Measurements from ENCODE around the gene PIK3CD. TPM values are rescaled to one million over a fixed set of nuclear protein-coding genes. Genes with fewer than 3 reads are reported as not detected.

The PIK3CD gene
- total and polyA plus RNA-seq, 2 of the 8 experiments (the other 6 are each of a cell fraction or from before 2014, with no cell fraction given): 20.6 to 24.1 TPM

- TF ChIP-seq BRCA1 (IDR thresholded peaks at IDR 0.05; ENCODE audit: low read depth, low read length) (no peak), E2F6 (IDR thresholded peaks at IDR 0.05) (no peak), POLR2A (IDR thresholded peaks at IDR 0.05; ENCODE audit: control extremely low read depth in 1 of 2, low read depth in 2 of 2, low read length in 2 of 2) (no peak), RAD21 (IDR thresholded peaks at IDR 0.05 in 1 of 2, conservative IDR thresholded peaks at IDR 0.05 in 1 of 2; ENCODE audit: low read depth in 2 of 2, low read length in 2 of 2) (no peak), POLR2AphosphoS5 (IDR thresholded peaks at IDR 0.05; ENCODE audit: low read depth, low read length) (no peak), KDM1A (IDR thresholded peaks at IDR 0.05; ENCODE audit: borderline replicate concordance, low read length) (no peak)
Measured at GRCh38 chr1:9612162-9612845, 39.2 kb upstream of the PIK3CD start (continued).

All from H1 (cell line).